OCI-LY3 (cell line): ENCODE results near the gene ZNF587.

Experiments
- CTCF ChIP-seq: fragments of 200-600, 300-600 bp; sonication (generic); IDR thresholded peaks from 2 replicates; pipeline ENCODE4 v1.5.1; 2014; ENCODE audit warnings: antibody characterized with exemption, low read length, low read depth
- EZH2phosphoT487 ChIP-seq: fragments of 200-600 bp; shearing (Covaris generic); IDR thresholded peaks from 2 replicates; pipeline ENCODE4 v1.6.1; 2018; ENCODE audit warnings: antibody characterized with exemption, mixed run types, low read depth

GRCh38 chr19:57870225-57870624, 20.6 kb downstream of the ZNF587 start:
- TF ChIP-seq CTCF (no peak), EZH2phosphoT487 (no peak)
